Measurements from ENCODE around the gene THUMPD3.

Gene THUMPD3

GRCh38 chr3:9379327-9379726 lies 16.5 kb downstream of the THUMPD3 start:
- no peak overlapping the region for H3K4me3 ChIP-seq (ENCODE audit: control insufficient read depth, low read depth, low read length)
- no peak for DNase-seq (ENCODE audit: low read depth)
- TF ChIP-seq CTCF (IDR thresholded peaks at IDR 0.05; ENCODE audit: control insufficient read depth, insufficient read depth, low read depth, low read length, missing control alignments), result no peak

- TF ChIP-seq CTCF (IDR thresholded peaks at IDR 0.05; ENCODE audit: control insufficient read depth, insufficient read depth, low read depth, low read length, missing control alignments), result no peak
- DNase-seq (ENCODE audit: low read depth), result no peak
- no peak overlapping the region for H3K4me3 ChIP-seq (ENCODE audit: control insufficient read depth, low read depth, low read length)
These were observed 17.2 kb downstream of the THUMPD3 start for GRCh38 chr3:9380014-9380413.

- no peak overlapping the region for H3K4me3 ChIP-seq (ENCODE audit: control insufficient read depth, low read depth, low read length)
- TF ChIP-seq CTCF (IDR thresholded peaks at IDR 0.05; ENCODE audit: control insufficient read depth, insufficient read depth, low read depth, low read length, missing control alignments), result no peak
These were observed 21.4 kb downstream of the THUMPD3 start for GRCh38 chr3:9384141-9384828.

GRCh38 chr3:9385187-9386077 lies 22.6 kb downstream of the THUMPD3 start:
- TF ChIP-seq CTCF (IDR thresholded peaks at IDR 0.05; ENCODE audit: control insufficient read depth, insufficient read depth, low read depth, low read length, missing control alignments), result no peak
- no peak overlapping the region for H3K4me3 ChIP-seq (ENCODE audit: control insufficient read depth, low read depth, low read length)
- DNase-seq (ENCODE audit: low read depth), result no peak

More at GRCh38 chr3:9384141-9384828, 21.4 kb downstream of the THUMPD3 start:
- DNase-seq (ENCODE audit: low read depth), result no peak

GRCh38 chr3:9386078-9386459 lies 23.2 kb downstream of the THUMPD3 start:
- DNase-seq (ENCODE audit: low read depth), result no peak
- H3K4me3 ChIP-seq (ENCODE audit: control insufficient read depth, low read depth, low read length), result no peak overlapping the region
- TF ChIP-seq CTCF (IDR thresholded peaks at IDR 0.05; ENCODE audit: control insufficient read depth, insufficient read depth, low read depth, low read length, missing control alignments), result no peak

- DNase-seq (ENCODE audit: low read depth), result no peak
- no peak overlapping the region for H3K4me3 ChIP-seq (ENCODE audit: control insufficient read depth, low read depth, low read length)
- no peak for TF ChIP-seq CTCF (IDR thresholded peaks at IDR 0.05; ENCODE audit: control insufficient read depth, insufficient read depth, low read depth, low read length, missing control alignments)
These were observed 23.9 kb downstream of the THUMPD3 start for GRCh38 chr3:9386501-9387321.
